Activated CD4-positive, alpha-beta T cell treated with anti-CD3 and anti-CD28 coated beads, Interleukin-2, amount 10 ng/mL, durations not matched to agents 7 days and 5 days (primary cell): ENCODE results near the gene POLE. TPM values are rescaled to one million over a fixed set of nuclear protein-coding genes. Genes with fewer than 3 reads are reported as not detected.
"Not testable (repeated sequence)": the region's sequence is repeated elsewhere in the genome, so short reads cannot be mapped to it uniquely, and the experiment has no call there.

Experiments
- CTCF ChIA-PET: fragments of 350-600 bp; sonication (Branson Sonifier 250); formaldehyde crosslinking; loops from one replicate; lab custom pipeline; 2021; ENCODE audit warnings: antibody characterized with exemption; lab: Charles Lee
- POLR2A ChIA-PET: fragments of 350-600 bp; sonication (Branson Sonifier 250); formaldehyde crosslinking; loops from one replicate; lab custom pipeline; 2021; ENCODE audit warnings: antibody characterized with exemption; lab: Charles Lee
- DNase-seq: peaks from one replicate; pipeline ENCODE4 v3.0.0-alpha.2; 2020
- H3K27ac Mint-ChIP-seq: one replicate; pipeline ENCODE4 v1.8.0; 2021; ENCODE audit warnings: mild to moderate bottlenecking, moderate library complexity, mixed read lengths
- H3K27me3 Mint-ChIP-seq: one replicate; pipeline ENCODE4 v1.8.0; 2021; ENCODE audit warnings: mixed read lengths
- H3K36me3 Mint-ChIP-seq: one replicate; pipeline ENCODE4 v1.8.0; 2021; ENCODE audit warnings: low read depth, mixed read lengths
- H3K4me1 Mint-ChIP-seq: one replicate; pipeline ENCODE4 v1.8.0; 2021; ENCODE audit warnings: mixed read lengths
- H3K4me3 Mint-ChIP-seq: one replicate; pipeline ENCODE4 v1.8.0; 2021; ENCODE audit warnings: mild to moderate bottlenecking, moderate library complexity, mixed read lengths
- H3K9me3 Mint-ChIP-seq: one replicate; pipeline ENCODE4 v1.8.0; 2021; ENCODE audit warnings: mixed read lengths
- total RNA-seq, 2 experiments: library from RNA; stranded (reverse); gene quantifications; one replicate each; pipeline ENCODE4 v1.2.3, GENCODE V29; 2021

Gene POLE
- total RNA-seq, 2 experiments from 2014 or later, result 167 to 176 TPM

DNA sequence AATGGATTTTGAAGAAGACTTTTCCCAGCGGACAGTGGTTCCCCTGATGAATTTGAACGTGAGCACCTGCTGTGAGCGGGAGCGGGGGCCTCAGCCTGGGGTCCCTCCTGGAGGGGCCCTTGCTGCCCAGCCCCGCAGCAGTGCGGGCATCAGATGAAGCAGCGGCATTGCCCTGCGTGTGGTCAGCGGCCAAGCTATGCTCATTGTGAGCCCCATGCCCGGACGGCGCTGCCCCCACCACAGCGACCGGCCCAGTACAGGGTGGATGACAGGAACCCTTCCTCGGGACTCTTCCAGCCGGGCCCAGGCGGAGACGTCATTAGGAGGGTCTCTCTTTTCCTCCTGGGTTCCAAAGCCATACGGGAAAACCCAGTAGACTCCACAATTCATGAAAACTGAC lies 80.2 kb downstream of the POLE start:
- no peak for DNase-seq
- Mint-ChIP-seq H3K4me1 (peaks cover 5% of the 10 kb centered on the region), H3K4me3 (no peak overlapping the region), H3K27me3 (peaks cover 41% of the 10 kb centered on the region), H3K9me3 (peaks cover 4% of the 10 kb centered on the region), H3K27ac (no peak overlapping the region), H3K36me3 (no peaks in the 10 kb centered on the region)
- CTCF ChIA-PET, result no interaction called here
- POLR2A ChIA-PET, result no interaction called here

DNA sequence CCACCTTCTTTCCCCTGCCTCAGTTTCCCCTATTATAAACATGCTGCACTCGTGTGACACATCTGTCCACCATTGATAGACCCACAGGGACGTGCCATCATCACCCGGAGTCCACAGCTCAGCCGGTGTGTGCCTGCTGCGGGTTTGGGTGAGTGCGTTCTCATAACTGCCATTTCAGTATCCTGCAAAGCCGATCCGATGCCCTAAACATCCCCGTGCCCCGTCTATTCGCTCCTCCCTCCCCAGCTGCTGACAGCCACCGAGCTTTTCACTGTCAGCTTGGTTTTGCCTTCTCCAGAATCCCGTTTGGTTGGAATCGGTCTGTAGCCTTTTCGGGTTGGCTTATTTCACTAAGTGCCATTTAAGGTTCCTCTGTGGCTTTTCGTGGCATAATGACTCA lies 80.7 kb downstream of the POLE start:
- Mint-ChIP-seq H3K9me3 (peaks cover 3% of the 10 kb centered on the region), H3K4me1 (peaks cover 5% of the 10 kb centered on the region), H3K27ac (no peak overlapping the region), H3K27me3 (peaks cover 38% of the 10 kb centered on the region), H3K4me3 (no peak overlapping the region), H3K36me3 (no peaks in the 10 kb centered on the region)
- ChIA-PET POLR2A (no interaction called here), CTCF (no interaction called here)
- DNase-seq, result no peak

DNA sequence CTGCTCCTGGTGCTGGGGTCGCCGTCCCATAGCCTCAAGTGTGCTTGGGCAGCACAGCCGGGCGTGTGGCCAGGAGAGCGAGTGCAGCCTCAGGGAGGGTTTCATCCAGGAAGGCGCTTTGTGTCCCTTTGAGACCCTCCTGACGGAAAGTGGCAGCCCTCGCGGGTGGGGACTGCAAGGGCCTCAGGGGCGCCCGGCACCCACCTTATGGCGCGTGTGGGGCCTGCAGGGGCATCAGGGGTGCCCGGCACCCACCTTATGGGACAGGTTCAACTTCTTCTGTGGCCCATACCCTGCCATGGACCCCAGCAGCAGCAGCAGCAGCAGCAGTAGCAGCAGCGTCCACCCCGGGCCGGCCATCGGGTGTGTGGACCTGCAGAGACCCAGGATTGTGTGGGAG lies 81.2 kb downstream of the POLE start:
- no peaks in the 10 kb centered on the region for H3K9me3 Mint-ChIP-seq
- H3K27me3 Mint-ChIP-seq, result peaks cover 38% of the 10 kb centered on the region
- H3K4me3 Mint-ChIP-seq, result no peak overlapping the region
- ChIA-PET CTCF (no interaction called here), POLR2A (no interaction called here)
- no peak overlapping the region for H3K27ac Mint-ChIP-seq
- no peaks in the 10 kb centered on the region for H3K36me3 Mint-ChIP-seq
- DNase-seq, result no peak
- peaks cover 7% of the 10 kb centered on the region for H3K4me1 Mint-ChIP-seq

DNA sequence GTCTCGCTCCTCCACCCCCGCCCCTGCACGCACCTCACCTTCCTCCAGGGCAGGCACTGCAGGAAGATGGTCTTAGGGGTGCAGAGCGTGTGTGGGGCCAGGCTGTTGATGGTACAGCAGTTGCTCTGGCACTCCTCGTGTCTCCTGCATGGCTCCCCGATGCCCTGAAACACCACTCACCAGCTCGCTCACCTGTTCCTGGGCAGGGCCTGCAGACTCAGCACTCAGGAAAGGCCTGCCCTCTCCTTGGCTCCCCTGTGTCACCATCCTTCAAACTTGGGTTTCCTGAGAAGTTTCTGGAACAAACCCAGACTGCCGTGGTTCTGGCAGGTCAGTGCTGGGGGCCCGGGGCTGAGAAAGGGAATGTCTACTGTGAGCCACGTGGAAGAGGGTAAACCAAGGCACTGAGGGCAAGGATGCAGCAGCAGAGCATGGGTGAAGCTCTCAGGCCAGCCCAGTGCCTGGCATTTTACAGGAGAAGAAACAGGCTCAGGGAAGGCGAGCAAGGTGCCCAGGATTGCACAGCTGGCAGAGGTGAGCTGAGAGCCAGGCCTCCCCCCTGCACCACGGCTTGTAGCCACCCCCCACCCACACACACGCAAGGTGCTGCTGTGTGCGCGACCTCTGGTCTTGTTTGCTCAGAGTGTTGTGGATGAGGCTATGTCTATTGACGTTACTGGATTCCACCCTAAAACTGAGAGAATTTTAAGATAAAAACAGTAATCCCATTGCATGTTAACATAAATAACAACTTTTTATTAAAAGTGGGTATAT lies 82.3 kb downstream of the POLE start:
- Mint-ChIP-seq H3K36me3 (no peaks in the 10 kb centered on the region), H3K27me3 (peaks cover 41% of the 10 kb centered on the region), H3K4me3 (no peak overlapping the region), H3K4me1 (peaks cover 8% of the 10 kb centered on the region), H3K27ac (no peak overlapping the region), H3K9me3 (no peaks in the 10 kb centered on the region)
- no peak for DNase-seq
- CTCF ChIA-PET, result interaction anchor here (1.1 kb wide), 1 partner anchor 9 kb away, joined by 3 read pairs; no protein-coding TSS in a partner anchor
- POLR2A ChIA-PET, result no interaction called here

DNA sequence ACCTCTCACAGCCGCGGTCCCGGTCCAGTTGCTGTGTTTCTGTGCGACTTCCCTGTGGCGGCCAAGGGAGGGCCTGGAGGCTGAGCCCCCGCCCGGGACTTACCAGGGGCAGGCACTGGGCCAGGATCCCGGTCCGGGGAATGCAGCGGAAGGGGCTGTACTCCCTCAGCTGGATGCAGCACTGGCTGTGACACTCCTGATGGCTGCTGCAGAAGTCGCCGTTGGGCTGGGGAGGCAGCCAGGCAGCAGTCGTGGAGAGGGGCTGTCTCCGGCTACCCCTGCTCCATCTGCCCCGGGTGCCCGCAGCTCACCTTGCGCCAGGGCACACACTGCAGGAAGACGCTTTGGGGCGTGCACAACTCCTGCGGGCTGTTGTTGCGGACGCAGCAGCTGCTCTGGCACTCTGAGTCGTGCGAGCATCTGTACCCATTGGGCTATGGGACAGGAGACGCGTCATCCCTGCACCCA lies 83.0 kb downstream of the POLE start:
- DNase-seq, result no peak
- no peak overlapping the region for H3K4me3 Mint-ChIP-seq
- POLR2A ChIA-PET, result no interaction called here
- no peaks in the 10 kb centered on the region for H3K36me3 Mint-ChIP-seq
- peaks cover 12% of the 10 kb centered on the region for H3K4me1 Mint-ChIP-seq
- no peaks in the 10 kb centered on the region for H3K9me3 Mint-ChIP-seq
- peaks cover 43% of the 10 kb centered on the region for H3K27me3 Mint-ChIP-seq
- CTCF ChIA-PET, result interaction anchor here (1.1 to 1.7 kb wide), 2 partner anchors 10 to 11 kb away, joined by 3 to 6 read pairs; no protein-coding TSS in a partner anchor
- no peak overlapping the region for H3K27ac Mint-ChIP-seq

DNA sequence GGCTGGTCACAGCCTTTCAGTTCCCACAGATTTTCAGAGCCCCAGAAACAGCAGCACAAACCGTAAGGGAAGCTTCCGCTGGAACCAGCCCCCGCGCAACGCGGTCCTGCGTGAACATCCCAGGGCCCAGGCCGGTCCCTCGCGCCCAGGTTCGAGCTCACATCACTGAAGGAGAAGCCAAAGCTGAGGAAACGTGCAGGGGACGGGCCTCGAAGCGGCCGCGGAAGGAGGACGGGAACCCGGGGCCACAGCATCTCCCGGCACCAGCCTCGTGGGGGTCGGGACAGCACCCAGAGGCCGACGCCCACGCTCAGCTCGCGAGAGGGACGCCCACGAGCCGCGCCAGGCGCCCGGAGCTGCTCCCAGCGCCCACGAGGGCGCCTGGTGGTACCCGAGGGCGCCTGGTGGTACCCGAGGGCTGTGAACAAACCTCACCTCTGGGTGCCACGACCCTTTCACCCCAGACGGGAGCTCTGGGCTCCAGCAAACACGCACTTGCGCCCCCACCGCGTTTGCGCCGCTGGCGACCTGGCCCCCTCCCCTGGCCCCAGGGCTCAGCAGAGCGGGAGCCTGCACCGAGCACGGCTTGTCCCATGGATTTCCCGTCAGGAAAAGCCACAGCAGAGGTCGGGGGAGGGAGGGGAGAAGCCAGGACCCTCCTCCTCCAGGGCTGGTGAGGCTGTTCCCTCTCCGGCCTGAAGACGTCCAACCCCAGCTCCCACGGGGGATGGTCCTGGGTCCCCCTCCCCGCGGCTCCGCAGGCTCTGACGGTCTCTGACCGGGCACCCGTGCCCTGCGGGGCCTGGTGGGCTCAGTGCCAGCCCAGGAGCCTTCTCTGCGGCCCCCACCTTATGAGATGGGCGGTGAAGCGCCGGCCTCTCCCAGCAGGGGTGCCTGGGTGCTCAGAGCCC lies 83.6 kb downstream of the POLE start:
- Mint-ChIP-seq H3K4me1 (peaks cover 17% of the 10 kb centered on the region), H3K4me3 (no peak overlapping the region), H3K9me3 (no peaks in the 10 kb centered on the region), H3K27ac (no peak overlapping the region), H3K27me3 (peaks cover 44% of the 10 kb centered on the region), H3K36me3 (no peaks in the 10 kb centered on the region)
- no peak for DNase-seq
- ChIA-PET POLR2A (no interaction called here), CTCF (interaction anchor here (0.5 to 1.7 kb wide), 2 partner anchors 11 to 17 kb away, joined by 3 to 6 read pairs; no protein-coding TSS in a partner anchor)

DNA sequence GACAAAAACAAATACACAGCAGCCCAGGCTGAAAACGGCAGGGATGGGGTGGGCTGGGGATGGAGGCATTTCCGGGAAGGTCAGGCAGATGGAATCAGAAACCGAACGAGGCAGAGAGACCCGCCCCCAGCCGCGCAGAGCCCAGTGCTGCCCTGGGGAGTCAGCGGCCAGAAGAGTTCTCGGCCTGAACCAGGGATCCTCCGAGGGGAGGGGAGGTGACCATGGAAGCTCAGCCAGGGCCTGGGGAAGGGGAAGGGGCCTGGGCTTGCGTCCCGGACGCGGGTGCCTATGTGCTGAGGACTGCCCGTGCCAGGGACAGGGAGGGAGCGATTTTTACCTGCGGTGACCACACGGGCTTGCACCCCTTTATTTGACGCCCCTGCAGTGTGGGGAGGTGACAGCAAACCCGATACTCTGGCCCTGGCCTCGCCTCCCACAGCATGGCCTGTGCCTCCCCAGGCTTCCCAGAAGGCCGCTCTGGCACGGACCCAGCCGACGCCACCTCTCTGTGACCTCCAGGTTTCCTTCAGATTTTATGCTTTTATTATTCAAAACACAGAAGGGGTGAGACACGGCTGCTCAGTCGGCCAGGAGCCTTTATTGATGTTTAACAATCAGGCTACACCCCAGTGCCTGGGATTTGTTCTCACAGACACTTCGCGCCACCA lies 84.4 kb downstream of the POLE start:
- Mint-ChIP-seq H3K36me3 (no peaks in the 10 kb centered on the region), H3K27ac (no peak overlapping the region), H3K4me1 (peaks cover 18% of the 10 kb centered on the region), H3K9me3 (no peaks in the 10 kb centered on the region), H3K4me3 (no peak overlapping the region), H3K27me3 (peaks cover 42% of the 10 kb centered on the region)
- DNase-seq, result no peak
- CTCF ChIA-PET, result interaction anchor here (1.7 kb wide), 1 partner anchor 12 kb away, joined by 6 read pairs; no protein-coding TSS in a partner anchor
- POLR2A ChIA-PET, result no interaction called here

DNA sequence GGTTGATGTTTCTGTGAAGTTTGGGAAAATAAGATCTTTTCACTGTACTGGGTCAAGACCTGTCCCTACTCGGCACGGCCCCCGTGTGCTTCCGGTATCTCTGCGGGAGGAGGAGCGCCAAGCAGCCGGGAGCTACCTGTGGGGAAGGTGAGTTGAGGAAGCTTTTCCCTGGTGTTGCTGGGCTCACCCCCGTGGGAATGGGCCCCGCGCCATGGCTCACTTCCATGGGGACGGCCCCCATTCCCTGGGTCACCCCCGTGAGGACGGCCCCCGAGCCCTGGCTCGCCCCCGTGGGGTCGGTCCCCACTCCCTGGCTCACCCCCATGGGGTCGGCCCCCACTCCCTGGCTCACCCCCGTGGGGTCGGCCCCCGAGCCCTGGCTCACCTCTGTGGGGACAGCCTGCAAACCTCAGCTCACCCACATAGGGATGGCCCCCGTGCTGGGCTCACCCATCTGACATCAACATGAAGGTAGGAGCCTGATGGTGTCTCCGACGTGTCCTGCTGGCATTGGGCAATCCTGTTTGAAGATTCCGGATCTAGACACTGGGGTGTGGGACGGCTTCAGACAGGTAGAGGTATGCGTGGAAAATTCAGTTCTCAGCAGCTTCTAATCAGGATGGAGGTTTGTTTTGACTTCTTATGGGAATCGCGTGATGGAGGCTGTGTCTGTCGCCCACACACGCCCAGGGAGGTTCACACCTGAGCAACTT lies 85.8 kb downstream of the POLE start:
- no peaks in the 10 kb centered on the region for H3K9me3 Mint-ChIP-seq
- ChIA-PET CTCF (interaction anchor here (0.9 to 2.9 kb wide), 2 partner anchors 11 to 14 kb away, joined by 3 to 9 read pairs; no protein-coding TSS in a partner anchor), POLR2A (no interaction called here)
- H3K27me3 Mint-ChIP-seq, result peaks cover 44% of the 10 kb centered on the region
- H3K4me1 Mint-ChIP-seq, result peaks cover 24% of the 10 kb centered on the region
- peak overlapping the region; percentile 53 for H3K4me3 Mint-ChIP-seq
- no peak overlapping the region for H3K27ac Mint-ChIP-seq
- H3K36me3 Mint-ChIP-seq, result no peaks in the 10 kb centered on the region
- no peak for DNase-seq

DNA sequence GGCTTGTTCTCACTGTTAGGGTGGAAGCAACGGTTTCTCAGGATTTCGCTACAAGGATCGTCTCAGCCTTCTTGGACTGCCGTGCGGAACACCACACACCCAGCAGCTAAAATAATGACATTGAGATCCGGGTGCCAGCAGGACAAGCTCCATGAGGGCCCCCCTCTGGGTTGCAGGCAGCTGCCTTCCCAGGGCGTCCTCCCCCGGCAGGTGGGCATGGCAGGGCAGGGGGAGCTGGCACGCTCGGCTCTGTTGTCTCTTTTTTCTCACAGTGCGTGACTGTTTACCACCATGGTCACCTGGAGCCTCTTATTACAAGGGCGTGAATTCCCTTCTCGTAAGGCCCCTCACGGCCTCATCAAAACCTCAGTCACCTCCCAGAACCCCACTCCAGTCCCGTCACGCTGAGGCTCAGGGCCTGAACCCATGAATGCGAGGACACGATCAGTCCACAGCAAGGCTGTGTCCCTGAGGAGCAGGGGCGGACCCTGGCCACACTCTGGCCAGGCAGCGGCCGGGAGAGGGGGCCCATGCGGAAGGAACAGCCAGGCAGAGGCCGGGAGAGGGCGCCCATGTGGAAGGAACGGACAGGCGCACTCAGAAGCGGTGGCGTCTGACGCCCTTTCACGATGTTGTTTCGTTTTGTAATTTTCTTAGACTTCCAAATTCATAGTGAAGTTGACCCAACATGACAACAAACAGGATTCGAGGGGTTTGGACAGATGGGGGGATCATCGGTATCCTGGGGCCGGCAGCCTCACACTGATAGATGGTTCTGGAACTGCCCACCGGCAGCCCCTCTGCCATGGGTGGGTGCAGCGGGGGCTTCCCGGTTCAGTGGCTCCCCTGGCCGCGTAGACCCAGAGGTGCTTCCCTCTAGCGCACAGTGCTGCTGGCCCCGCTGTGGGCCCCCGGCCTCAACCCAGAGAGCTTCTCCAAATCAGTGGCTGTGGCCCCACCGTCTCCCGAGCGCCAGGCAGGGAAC lies 86.8 kb downstream of the POLE start:
- Mint-ChIP-seq H3K9me3 (no peaks in the 10 kb centered on the region), H3K27ac (no peak overlapping the region), H3K4me3 (peak overlapping the region; percentile 53), H3K4me1 (peaks cover 24% of the 10 kb centered on the region), H3K36me3 (no peaks in the 10 kb centered on the region), H3K27me3 (peaks cover 44% of the 10 kb centered on the region)
- POLR2A ChIA-PET, result no interaction called here
- CTCF ChIA-PET, result interaction anchor here (0.5 to 2.9 kb wide), 5 partner anchors 12 to 185 kb away, joined by 3 to 9 read pairs (median 3); no protein-coding TSS in a partner anchor
- DNase-seq, result peak; percentile 44

DNA sequence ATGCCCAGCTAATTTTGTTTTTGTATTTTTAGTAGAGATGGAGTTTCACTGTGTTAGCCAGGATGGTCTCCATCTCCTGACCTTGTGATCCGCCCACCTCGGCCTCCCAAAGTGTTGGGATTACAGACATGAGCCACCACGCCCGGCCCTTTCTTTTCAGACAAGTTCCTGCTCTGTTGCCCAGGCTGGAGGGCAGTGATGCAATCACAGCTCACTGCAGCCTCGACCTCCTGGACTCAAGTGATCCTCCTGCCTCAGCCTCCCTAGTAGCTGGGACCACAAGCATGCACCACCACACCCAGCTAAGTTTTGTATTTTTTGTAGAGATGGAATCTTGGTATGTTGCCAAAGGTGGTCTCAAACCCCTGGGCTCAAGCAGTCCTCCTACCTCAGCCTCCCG lies 87.6 kb downstream of the POLE start:
- Mint-ChIP-seq H3K4me1 (peaks cover 24% of the 10 kb centered on the region), H3K27me3 (peaks cover 42% of the 10 kb centered on the region)
- H3K4me3 Mint-ChIP-seq, H3K9me3 Mint-ChIP-seq, DNase-seq, POLR2A ChIA-PET, H3K27ac Mint-ChIP-seq, H3K36me3 Mint-ChIP-seq: not testable (repeated sequence)
- CTCF ChIA-PET, result interaction anchor here (0.5 to 2.9 kb wide), 5 partner anchors 15 to 184 kb away, joined by 3 to 9 read pairs (median 3); no protein-coding TSS in a partner anchor
